NCI-H774 (cell line): ENCODE data around the gene BAIAP2L2.

Source experiments
- DNase-seq: peaks from one replicate; lab custom pipeline; 2025; lab: John Stamatoyannopoulos, UW

BAIAP2L2 gene

DNA sequence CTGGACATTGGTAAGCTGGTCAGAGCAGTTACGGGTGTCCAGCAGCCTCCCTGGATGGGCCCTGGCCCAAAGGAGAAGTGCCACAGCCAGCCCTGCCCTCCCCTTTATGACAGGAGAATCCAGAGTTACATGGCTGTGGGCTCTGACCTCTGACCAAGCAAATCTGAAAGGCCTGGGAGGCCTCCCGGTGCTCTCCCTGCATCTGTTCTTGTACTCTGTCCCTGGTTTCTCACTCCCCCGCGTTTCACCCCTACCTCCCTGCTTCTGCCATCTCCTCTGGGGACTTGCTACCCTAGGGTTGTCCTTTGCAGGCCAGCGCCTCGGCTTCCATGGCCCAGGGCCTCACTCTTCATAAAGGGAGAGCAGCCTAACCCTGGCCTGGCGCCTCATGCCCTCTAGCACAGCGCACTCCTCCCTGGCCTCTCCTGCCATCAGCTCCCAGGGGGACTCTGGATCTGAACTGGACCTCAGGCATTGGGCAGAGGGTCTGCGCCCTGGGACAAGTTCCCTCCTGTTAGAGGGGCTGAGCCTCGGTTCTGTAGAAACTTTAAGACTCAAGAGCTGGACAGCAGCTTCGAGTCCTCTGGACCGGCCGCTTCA is 42.6 kb downstream of the BAIAP2L2 start:
- DNase-seq, result no peak

DNA sequence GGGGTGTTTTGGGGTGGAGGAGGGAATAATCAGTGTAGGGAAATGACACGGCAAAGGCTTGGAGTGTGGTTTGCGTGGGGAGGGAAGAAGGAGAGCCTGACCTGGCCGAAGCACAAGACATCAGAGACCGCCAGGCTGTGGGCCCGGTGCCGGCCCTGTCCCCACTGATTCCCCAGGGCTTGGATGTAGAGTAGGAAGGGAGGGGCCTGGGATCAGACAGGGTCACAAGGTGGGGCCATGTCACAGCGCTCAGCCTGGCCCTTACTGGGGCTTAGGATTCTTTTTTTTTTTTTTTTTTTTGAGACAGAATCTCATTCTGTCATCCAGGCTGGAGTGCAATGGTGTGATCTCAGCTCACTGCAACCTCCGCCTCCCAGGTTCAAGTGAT is 43.5 kb downstream of the BAIAP2L2 start:
- DNase-seq, result no peak

DNA sequence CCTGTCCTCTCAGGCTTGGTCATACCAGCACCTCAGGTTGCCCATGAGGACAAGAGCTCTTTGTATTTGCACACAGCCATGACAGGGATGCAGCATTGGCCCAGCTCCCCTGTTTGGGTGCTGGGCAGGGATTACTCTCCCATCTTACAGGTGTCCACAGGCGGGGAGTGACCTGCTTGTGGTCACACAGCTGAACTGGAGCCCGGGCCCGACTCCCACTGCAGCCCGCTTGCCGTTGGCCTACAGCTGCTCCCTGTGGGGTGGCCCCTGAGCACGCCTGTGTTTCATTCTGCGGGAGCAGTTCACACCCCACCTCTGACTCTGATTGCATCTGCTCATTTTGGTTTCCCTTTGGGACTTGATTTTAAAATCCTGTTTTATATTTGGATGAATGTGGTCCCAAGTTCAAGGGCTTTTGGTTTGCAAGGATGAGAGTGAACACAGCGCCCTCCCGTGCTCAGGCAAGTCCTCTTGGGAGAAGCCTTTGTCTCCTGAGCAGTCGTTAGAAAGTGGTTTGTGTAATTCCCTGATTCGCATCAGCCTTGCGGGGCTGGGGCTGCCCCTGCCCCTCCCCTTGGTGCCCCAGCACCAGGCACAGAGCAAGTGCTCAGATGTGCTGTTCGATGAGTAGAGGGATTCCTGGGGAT is 44.0 kb downstream of the BAIAP2L2 start:
- no peak for DNase-seq

DNA sequence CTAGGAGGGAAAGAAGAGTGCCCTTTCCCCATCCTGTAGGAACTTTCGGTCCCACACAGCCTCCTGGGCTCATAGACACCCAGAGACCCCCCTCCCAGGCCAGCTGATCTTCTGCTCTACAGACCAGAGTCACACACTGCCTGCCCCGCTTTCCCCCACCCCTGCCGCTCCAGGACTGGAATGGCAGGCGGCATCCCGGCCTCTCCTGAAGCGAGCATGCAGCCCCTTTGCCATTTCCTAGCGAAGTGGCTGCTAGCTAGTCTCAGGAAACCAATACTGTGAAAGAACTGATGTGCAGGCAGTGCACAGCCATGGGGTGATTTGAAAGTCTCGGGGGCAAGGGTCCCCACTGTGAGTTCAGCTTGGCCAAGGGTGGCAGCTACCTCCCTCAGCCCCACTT is 44.9 kb downstream of the BAIAP2L2 start:
- no peak for DNase-seq

DNA sequence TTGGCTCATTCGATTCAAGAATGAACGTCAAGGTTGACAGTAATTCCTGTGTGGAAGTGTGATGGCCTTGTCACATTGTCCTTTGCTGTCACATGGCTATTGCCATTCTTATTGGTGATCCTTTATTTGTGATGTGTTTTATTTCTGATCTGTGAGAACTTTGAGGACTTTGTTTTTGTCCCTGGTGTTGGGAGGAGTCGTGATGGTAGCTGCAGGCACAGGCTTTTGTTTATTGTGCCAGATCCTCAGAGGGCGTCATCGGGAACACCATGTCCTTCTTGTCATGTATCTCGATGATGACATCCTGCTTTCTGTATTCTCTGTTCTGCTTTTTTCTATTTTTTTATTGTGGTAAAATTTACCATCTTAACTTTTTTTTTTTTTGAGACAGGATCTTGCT is 47.7 kb downstream of the BAIAP2L2 start:
- no peak for DNase-seq

DNA sequence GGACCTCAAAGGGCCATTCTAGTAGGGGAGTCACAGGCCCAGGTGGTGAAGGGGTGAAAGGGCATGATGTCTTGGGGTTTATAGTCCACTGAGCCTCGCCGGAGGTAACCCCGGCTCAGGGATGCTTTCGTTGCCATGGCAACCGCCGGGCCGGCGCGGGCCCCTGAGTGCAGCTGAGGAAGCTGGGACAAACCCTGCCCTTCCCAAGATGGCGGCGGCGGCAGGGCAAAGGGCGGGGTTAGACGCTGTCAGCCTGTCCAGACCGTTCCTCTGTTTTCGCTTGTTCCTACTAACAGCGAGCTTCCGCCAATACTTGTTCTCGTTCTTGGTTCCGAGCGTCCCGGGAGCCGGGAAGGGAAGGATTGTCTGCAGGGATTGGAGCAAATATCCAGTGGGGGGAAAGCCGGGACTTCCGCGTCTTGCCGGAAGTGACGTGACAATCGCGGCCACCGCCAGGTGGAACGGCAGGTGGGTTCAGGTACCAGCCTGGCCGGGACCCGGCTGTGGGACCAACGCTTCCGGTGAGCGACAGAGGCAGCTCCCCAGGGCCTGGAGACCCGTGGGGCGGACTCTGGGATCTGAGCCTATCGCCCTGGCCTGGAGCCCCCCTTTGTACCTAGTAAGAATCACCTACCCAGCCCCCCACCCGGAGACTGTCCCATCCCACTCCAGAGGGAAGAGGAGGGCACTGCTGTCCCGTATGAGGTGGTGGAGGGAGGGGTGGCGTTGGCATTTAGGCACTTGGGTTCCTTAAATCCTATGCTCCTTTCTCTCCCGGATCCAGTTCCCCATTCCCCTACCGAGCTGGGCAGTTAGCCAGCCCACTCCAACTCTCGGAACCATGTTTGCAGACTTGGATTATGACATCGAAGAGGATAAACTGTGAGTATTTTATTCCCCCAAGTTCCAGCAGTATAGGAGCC is 53.3 kb downstream of the BAIAP2L2 start, which contains the start of gene PICK1:
Gene PICK1 (plus strand): TSS at position 436 of the 923 bp plus-strand sequence. CDS start 406 bp downstream, at position 842.
- peak; percentile 68 for DNase-seq

DNA sequence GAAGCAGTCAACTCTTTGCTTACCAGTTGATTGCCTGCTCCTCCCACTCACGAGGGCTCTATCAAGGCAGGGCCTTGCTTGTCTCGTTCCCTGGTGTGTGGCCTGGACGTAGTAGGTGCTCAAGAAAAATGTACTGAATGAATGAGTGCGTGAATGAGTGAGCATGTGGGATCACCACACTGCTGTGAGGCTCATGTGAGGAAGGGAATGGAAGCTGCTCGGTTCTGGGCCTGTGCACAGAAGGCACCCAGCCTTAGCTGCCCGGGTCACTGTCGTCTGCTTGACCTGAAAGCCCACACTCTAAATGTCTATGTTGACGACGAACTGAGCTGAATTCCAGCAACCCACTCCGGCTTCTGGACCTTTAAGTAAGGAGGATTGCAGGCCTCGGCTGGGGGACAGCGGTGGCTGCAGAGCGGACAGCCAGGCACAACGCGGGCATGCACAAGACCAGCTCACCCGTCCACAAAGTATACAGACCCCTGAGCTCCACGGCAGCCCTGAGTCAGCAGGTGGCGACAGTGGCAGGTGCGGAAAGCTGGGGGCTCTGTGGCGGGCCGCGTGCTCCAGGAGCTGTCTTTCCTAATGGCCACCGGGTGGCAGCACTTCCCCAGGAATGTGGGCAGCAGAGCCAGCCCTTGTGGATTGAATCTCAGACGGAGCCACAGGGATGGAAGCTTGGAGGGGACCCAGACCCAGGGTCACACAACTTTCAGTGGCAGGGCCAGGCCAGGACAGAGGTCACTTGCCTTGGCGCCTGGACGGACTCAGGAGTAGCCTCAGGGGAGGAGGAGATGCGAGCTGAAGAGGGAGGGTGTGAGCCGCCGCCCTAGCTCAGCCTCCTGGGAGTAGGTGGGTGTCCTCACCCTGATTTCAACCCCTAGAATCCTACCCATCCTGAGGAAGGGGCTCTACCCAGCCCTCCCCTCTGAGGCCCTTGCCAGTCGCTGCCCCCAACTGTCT is 58.3 kb downstream of the BAIAP2L2 start:
- DNase-seq, result peak; percentile 8

DNA sequence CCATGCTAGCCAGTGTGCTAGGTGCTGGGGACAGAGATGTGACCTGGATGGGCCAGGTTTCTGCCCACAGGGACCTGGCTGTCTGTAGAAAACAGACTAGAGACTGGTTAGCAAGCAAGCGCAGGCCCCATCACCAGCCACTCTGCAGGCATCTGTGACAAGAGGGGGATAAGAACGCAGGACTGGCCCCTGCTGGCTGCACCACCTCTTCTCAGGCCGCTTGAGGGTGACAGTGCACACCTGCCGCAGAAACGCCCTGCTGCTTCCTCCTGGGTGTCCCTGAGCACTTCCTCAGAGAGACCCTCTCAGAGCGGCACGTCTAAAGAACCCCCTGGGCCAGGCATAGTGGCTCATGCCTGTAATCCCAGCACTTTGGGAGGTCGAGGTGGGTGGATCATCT is 59.2 kb downstream of the BAIAP2L2 start:
- DNase-seq, result no peak

DNA sequence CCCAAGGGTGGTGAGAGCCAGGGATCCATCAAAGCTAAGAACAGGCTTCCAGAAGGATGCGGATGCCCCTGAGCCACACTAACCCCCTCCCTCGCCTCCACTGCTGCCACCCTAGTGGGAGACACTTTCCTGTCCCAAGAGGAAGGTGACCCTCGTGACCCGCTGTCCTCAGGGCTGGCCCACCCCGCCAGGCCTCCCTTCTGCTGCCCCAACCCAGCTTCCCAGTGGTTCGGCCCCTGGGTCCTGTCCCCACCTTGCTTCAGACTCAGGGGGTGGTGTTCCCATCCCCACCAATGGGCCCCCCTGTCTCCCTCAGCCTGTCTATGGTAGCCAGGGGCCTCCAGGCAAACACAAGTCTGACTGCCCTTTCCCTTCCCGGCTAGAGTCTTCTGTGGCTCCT is 59.8 kb downstream of the BAIAP2L2 start:
- DNase-seq, result no peak

DNA sequence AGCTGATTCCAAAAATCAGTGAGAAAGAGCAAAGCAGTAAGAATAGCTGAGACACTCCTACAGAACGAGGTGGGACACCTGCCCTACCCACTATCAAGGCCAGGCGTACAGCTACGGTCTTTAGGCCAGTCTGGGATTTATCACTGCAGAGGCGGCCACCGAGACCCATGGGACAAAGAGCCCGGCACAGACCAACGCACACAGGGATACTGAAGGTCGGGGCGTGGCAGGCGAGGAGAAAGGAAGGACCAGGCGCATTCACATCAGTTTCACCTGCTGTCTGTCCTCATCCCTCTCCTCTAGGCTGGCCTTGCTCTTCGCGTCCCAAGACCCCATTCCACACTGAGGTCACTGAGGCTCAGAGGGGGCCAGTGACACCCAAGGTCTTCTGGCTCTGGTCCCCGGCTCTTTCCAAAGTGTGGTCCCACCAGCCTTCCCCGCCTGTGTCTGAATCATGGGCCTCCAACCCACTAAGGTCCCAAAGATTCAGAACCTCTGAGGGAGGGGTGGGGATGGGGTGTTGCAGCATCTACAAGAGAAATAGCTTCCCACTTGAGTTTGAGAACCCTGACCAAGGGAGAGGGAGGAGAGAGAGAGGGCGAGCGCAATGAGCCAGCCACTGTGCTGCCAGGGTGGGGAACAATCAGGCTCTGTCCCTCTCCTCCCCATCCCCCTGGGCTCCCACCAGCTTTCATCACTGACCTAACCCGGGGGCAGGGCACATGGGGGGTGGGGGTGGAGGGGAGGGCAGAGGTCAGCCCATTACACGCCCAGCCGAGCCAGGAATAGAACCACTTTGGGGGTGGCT is 60.5 kb downstream of the BAIAP2L2 start:
- DNase-seq, result no peak

DNA sequence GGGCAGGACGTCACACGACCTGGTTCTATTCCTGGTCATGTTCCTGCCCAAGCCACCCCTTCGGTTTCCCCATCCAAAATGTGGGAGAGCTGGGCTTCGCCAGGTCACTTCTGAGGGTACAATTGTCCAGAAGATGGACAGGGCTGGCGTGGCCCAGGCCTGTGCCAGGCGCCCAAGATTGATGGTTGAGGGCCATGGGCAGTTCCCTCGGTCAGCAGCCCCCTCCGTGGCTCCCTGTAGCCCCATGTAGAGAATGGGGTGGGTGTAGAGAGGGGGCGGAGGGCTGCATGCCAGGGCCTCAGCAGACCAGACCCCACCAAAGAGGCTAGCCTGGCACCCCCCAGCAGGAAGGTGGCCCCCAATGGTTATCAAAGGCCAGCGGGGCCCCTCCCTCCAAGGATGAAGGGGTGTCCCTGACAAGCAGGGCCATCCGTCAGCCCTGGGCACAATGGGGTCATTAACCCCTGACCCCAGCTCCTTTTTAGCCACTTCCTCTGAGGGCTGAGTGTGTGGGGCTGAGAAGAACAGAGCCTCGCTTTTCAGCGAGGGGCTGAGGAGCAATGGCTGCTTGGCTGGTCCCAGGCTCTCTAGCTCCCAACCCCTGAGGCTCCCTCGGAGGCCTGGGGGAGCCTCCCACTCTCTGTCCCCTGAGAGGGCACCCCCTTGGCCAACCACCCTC is 64.3 kb downstream of the BAIAP2L2 start:
- no peak for DNase-seq

DNA sequence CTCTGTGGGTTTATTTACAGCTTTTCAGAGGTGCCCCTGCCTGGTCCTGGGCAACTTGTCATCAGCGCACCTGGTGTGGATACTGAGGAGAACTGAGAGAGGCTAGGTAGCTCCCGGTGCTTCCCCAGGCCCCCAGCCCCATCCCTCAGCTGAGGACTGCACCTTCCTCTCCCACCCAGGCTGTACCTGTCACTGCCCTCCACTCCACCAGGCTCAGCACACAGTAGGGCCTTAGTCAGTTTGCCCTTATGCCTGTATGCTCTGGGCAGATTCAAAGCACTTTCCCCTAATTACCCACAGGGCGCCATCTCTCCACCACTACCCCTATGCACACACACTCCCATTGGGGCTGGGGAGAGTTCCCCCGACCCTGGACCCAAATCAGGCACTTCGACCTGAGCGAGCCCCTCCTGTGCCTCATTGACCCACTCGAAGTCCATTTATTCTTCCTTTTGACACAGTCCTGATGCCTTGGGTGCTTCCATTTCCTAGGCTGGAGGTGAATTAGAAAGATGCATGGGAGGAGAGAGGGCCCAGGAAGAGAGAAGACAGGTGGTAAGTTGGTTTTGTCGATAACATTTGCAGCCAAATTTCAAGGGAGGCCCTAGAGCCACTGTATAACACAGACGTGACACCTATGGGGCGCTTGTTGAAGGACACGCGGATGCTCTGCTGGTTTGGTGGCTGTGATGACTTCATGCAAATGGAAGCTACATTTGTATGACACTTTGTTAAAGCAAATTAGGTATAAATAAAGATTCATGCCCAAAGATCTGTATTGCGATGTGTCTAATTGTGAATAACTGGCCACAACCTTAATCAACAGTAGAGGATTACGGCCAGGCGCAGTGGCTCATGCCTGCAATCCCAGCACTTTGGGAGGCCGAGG is 67.1 kb downstream of the BAIAP2L2 start:
- DNase-seq, result no peak

DNA sequence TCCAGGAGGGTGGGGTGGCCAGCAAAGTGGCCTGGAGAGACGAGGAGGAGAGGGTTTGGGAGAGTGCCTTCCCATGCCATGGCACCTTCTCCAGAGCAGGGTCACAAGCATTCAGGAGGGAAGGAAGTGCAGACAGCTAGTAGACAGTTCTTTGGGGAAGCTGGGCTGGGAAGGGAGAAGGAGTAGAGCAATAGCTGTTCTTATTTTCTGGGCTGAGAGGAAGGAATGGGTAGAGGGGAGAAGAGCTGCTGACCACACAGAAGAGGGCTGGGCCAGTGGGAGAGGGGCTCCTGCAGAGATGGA is 68.0 kb downstream of the BAIAP2L2 start:
- DNase-seq, result no peak

DNA sequence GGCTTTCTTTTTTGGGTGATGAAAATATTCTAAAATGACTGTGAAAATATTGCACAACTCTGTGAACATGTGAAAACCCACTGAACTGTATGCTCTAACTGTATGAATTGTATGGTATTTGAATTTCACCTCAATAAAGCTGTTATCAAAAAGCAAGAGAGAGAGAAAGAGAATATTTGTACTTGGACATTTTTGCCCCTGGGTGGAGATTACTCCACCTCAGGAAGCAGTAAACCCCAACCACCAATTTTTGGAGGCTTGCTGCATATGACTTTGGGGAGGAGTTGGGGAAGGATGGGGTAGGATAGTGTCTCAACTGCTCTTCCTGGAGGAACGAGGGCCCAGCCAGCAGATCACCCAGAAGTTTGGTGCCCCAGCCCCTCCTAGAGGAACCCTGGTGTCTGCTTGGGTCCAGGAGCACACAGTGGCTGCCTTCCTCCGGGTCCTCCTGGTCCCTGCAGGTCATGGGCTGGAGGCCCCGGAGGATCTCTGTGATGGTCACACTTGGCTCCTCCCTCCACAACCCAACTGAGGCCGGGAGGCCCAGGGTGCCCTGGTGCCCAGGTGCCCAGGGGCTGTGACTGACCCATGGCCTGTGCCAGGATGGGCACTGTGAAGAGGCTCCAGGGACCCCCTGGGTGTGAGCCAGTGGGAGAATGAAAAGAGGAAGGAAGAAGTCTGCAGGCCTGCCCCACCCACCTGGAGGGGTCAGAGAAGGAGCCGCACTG is 68.6 kb downstream of the BAIAP2L2 start:
- no peak for DNase-seq

DNA sequence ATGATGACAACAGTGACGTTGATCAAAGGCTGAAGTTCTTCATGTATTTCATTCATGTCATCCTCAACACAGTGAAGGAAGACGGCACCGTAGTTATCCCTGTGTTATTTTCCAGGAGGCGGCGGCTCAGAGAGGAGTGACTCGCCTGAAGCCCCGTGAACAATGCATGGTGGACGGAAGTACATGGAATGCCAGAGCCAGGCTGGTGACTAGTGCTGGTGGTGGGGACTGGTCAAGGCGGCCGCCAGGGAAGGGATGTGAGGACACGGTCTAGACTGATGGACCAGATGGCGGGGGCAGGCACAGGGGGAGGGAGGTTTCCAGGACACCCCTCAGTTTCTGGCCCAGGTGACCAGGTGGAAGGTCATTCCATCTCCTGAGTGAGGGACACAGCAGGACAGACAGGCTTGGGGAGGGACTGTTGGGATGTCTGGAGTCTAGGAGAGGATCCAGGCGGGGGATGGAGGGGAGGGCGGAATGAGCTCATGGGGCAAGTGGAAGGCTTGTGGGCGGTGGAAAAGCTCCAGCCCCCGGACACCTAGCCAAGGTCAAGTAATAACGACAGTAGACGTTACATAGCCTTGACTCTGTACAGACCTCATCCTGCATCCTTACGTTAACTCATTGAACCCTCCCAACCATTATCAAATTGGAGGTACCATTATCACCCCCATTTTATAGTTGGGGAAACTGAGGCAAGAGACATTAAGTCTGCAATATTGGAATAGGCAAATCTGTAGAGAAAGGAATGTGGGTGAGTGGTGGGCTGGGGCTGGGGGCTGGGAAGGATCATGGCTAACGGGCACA is 69.3 kb downstream of the BAIAP2L2 start:
- DNase-seq, result no peak

DNA sequence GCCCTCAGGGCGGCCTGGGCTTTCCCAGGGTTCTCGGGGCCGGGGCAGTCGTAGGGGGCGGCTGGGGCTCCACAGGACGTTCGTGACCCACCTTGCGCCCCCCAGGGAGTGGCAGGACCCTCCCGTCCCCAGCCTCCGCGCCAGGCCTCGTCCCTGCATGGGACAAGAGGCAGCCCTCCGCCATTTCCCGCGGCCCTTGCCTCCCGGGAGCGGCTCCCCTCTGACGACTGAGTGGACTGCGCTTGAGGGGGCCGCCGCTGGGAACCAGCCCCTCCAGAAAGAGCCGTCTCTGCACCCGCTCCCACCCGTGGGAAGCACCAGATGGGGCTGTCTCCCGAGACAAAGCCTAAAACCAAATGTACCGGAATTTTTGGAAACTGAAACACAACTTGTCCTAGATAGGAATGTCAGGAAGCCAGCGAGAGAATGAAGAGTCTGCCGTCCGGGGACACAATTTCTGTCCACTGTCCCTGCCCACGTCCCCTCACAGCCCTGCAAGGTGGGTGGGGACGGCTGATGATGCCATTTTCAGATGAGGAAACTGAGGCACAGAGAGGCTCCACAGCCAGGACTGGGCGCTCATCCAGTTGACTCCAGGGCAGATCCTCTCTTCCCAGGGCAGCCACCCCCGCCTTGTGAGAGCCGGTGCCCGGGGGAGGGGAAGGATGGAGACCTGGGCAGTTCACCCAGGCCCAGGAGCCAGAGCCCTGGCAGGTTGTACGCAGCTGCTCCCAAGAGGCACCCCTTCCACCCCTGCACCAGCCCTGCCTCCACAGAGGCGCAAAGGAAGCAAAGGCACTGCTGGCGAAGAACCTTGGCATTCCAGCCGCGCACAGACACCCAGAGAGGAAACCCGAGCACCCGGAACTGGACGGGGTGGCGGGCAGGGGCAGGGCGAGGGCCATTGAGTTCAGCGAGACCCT is 71.3 kb downstream of the BAIAP2L2 start:
- no peak for DNase-seq

DNA sequence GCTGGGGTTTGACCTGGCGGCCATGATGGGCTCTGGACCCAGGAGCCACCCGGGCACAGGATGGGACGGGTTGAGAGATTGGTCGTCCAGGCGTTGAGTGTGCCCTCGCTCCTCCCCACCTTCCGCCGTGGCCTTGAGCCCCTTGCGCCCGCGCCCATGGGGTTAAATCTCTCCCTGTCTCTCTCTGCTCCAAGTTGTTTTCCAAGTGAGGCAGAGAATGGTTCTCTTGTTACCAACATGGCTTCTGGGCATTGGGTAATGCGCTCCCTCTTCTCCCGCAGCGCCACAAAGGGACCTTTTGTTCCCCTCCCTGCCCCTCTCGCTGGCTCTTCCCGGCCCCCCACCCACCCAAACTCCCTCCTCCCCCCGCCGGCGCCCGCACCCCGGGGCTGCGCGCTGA is 72.1 kb downstream of the BAIAP2L2 start:
- DNase-seq, result no peak
